ENCODE results near the gene S100A2. TPM values are rescaled to one million over a fixed set of nuclear protein-coding genes. Genes with fewer than 3 reads are reported as not detected.

Gene S100A2
- total and polyA plus RNA-seq, 2 of the 13 experiments (the other 11 are each of a cell fraction or from before 2014, with no cell fraction given), result 1.2 TPM

DNA sequence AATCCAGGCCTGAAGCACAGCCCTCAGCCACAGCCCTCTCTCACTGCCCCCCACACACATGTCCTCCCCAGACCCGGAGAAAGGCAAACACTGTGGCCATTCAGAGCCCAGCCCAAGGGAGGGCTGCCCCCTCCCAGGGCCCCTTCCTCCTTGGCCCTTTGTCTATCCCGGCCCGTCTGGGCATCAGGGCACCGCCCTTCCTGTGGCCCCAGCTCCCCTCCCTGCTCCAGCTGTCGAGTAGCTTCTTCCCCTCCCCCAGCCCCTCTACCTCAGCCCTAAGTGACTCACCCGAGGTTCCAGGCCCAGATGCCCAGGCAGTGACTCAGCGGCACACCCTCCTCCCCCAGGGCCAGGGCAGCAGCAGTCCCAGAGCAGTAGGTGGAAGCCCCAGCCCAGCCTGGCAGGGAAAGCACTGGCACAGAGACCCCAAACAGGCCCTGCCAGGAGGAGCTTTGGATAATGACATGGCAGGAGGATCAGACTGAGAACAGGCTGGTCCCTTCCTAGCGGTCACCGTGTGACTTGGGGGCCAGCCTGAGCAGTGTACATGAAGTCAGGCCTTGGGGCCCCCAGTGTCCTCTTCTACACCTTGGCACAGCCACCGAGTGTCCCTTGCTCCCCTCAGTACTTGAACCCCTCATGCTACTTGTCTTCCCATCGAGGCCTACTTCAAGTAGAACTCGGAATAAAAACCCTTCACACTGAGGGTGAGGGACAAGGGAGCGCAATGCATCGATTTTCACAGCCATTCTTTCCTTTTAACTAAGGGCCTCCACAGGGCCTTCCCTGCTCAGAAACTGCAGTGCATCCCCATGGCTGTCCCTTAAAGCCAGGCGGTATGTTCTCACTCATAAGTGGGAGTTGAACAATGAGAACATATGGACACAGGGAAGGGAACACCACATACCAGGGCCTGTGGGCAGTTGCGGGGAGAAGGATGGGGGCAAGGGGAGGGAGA, 1.0 kb upstream of the S100A2 start:
- peak overlapping the region; percentile 35 for H3K27ac ChIP-seq (ENCODE audit: extremely low read length, insufficient read depth, low read length)
- peak overlapping the region; percentile 34 for H2AFZ ChIP-seq (ENCODE audit: low read length)
- H3K4me2 ChIP-seq (ENCODE audit: low read depth, low read length), result peak overlapping the region; percentile 66
- H3K9ac ChIP-seq (ENCODE audit: insufficient read depth, low read depth, low read length), result peak overlapping the region; percentile 48
- no peaks in the 10 kb centered on the region for H4K20me1 ChIP-seq (ENCODE audit: insufficient read depth, low read length)
- H3K9me3 ChIP-seq (ENCODE audit: low read length), result no peaks in the 10 kb centered on the region
- H3K4me1 ChIP-seq (ENCODE audit: insufficient read depth, low read length), result peaks cover 54% of the 10 kb centered on the region
- TSS peak; percentile 91 for BruUV-seq (replicated peaks)
- peak overlapping the region in 1 of 3 experiments; percentile 48; a peak in 2 of 6 replicates for H3K4me3 ChIP-seq (replicated peaks in 1 of 3; ENCODE audit: insufficient read depth in 1 of 3, low read depth in 2 of 3, low read length in 3 of 3)
- H3K36me3 ChIP-seq (replicated peaks in 1 of 2; ENCODE audit: control insufficient read depth in 1 of 2, insufficient read depth in 2 of 2, low read length in 2 of 2), result no peaks in the 10 kb centered on the region
- ChIA-PET POLR2A (interaction anchor here (0.6 to 3.1 kb wide), 18 partner anchors 9 to 161 kb away, joined by 3 to 49 read pairs (median 4); partner anchors contain the start of genes CHTOP, ILF2, INTS3 and S100A13), CTCF (ENCODE audit: low intra/inter-chr PET ratio, low total read pairs) (interaction anchor here (1.0 to 3.5 kb wide), 2 partner anchors 34 to 56 kb away, joined by 3 to 42 read pairs; no protein-coding TSS in a partner anchor)
- in situ Hi-C loops (cut with HindIII; ENCODE audit: extremely low pct_ligation_motif_present, low pct_unique_long_range_greater_than_20kb), result loop anchor here (5.0 kb wide), 2 partner anchors 34 to 59 kb away; no protein-coding TSS in a partner anchor
- no peaks in the 10 kb centered on the region for H3K79me2 ChIP-seq (ENCODE audit: insufficient read depth, low read length)
- ATAC-seq, result peak; percentile 82
- peak; percentile 48 for FAIRE-seq
- H3K27me3 ChIP-seq (ENCODE audit: control insufficient read depth in 1 of 2, insufficient read depth in 2 of 2, low read length in 2 of 2), result no peaks in the 10 kb centered on the region
- WGBS (ENCODE audit: low lambda C conversion rate), result 34% methylated on average over 14 of the region's 16 CpGs
- DNase-seq (ENCODE audit: low spot score), result peak; percentile 89
- intact Hi-C loops (cut with micrococcal nuclease; ENCODE audit: unreplicated experiment), result no loop called here
- TF ChIP-seq ZNF547 (CRISPR knock-in tag; IDR thresholded peaks at IDR 0.05), result no peak
- no peak for TF ChIP-seq POGZ (CRISPR knock-in tag; IDR thresholded peaks at IDR 0.05)
- TF ChIP-seq NCOA5 (CRISPR knock-in tag; IDR thresholded peaks at IDR 0.05), result no peak
- TF ChIP-seq, protein P1, sequence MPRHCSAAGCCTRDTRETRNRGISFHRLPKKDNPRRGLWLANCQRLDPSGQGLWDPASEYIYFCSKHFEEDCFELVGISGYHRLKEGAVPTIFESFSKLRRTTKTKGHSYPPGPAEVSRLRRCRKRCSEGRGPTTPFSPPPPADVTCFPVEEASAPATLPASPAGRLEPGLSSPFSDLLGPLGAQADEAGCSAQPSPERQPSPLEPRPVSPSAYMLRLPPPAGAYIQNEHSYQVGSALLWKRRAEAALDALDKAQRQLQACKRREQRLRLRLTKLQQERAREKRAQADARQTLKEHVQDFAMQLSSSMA (CRISPR knock-in tag; IDR thresholded peaks at IDR 0.05), result no peak
- TF ChIP-seq ETV6 (CRISPR knock-in tag; conservative IDR thresholded peaks at IDR 0.05), result no peak
- TF ChIP-seq CCAR2 (optimal IDR thresholded peaks at IDR 0.05; ENCODE audit: low read depth, low read length), result peak; percentile 58
- no peak for TF ChIP-seq RFX5 (IDR thresholded peaks at IDR 0.05; ENCODE audit: low read depth, low read length)
- TF ChIP-seq SKI (IDR thresholded peaks at IDR 0.05; ENCODE audit: partially characterized antibody), result peak; percentile 77
- no peak for TF ChIP-seq ZNF749 (CRISPR knock-in tag; IDR thresholded peaks at IDR 0.05; ENCODE audit: borderline replicate concordance)
- TF ChIP-seq MEIS2 (CRISPR knock-in tag; IDR thresholded peaks at IDR 0.05), result 0 out of 2 replicates have a peak, but pooled peaks have one; percentile 35
- peak; percentile 35; the same call in 1 of the 2 replicates for TF ChIP-seq CREM (IDR thresholded peaks at IDR 0.05)
- no peak for TF ChIP-seq CREM (CRISPR knock-in tag; IDR thresholded peaks at IDR 0.05)
- TF ChIP-seq ZNF10 (CRISPR knock-in tag; IDR thresholded peaks at IDR 0.05; ENCODE audit: borderline replicate concordance, low read depth), result no peak
- no peak for TF ChIP-seq ZNF530 (CRISPR knock-in tag; IDR thresholded peaks at IDR 0.05; ENCODE audit: low read depth)
- no peak for TF ChIP-seq TGIF2 (CRISPR knock-in tag; IDR thresholded peaks at IDR 0.05)
- TF ChIP-seq ZBTB3 (CRISPR knock-in tag; IDR thresholded peaks at IDR 0.05; ENCODE audit: borderline replicate concordance, low read depth), result no peak
- peak; percentile 50; the same call in 1 of the 2 replicates for TF ChIP-seq DMAP1 (CRISPR knock-in tag; IDR thresholded peaks at IDR 0.05)
- TF ChIP-seq ZNF605 (CRISPR knock-in tag; IDR thresholded peaks at IDR 0.05), result no peak
- peak; percentile 97 for TF ChIP-seq JUND (CRISPR knock-in tag; IDR thresholded peaks at IDR 0.05)
- no peak for TF ChIP-seq PCBP2 (optimal IDR thresholded peaks at IDR 0.05; ENCODE audit: low read depth, low read length, poor library complexity, severe bottlenecking)
- TF ChIP-seq SRY (CRISPR knock-in tag; IDR thresholded peaks at IDR 0.05), result no peak
- no peak for TF ChIP-seq PRPF4 (IDR thresholded peaks at IDR 0.05; ENCODE audit: low read depth, low read length, poor library complexity, severe bottlenecking)
- TF ChIP-seq NFE2 (CRISPR knock-in tag; IDR thresholded peaks at IDR 0.05), result no peak
- TF ChIP-seq MTF2 (CRISPR knock-in tag; IDR thresholded peaks at IDR 0.05; ENCODE audit: borderline replicate concordance), result no peak

Data from HepG2 (cell line).